ENCODE data around the gene PSME2.

The PSME2 gene

DNA sequence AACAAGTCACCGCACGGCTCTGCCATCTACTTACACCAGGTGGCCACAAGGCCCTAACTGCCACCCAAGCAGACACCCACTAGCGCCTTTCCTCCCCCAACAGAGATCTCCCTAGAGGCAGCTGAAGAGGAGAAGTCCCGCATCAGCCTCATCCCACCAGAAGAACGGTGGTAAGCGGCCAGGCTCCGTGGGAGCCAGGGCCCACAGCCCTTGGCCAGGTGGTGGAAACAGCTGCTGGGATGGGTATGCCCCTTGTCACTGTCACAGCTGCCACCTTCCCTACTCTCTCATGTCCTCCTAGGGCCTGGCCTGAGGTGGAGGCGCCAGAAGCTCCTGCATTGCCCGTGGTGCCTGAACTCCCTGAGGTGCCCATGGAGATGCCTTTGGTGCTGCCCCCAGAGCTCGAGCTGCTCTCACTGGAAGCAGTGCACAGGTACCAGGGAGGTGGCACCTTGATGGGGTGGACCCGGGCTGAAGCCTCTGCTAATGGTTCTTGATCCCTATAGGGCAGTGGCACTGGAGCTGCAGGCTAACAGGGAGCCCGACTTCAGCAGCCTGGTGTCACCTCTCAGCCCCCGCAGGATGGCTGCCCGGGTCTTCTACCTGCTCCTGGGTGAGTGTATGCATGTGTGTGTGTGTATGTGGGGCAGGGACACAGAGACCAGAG lies 33.0 kb upstream of the PSME2 start:
- no peak for DNase-seq

GRCh38 chr14:24178399-24179178 lies 32.2 kb upstream of the PSME2 start:
- DNase-seq = no peak

GRCh38 chr14:24177891-24178290 lies 31.5 kb upstream of the PSME2 start:
- no peak for DNase-seq

DNA sequence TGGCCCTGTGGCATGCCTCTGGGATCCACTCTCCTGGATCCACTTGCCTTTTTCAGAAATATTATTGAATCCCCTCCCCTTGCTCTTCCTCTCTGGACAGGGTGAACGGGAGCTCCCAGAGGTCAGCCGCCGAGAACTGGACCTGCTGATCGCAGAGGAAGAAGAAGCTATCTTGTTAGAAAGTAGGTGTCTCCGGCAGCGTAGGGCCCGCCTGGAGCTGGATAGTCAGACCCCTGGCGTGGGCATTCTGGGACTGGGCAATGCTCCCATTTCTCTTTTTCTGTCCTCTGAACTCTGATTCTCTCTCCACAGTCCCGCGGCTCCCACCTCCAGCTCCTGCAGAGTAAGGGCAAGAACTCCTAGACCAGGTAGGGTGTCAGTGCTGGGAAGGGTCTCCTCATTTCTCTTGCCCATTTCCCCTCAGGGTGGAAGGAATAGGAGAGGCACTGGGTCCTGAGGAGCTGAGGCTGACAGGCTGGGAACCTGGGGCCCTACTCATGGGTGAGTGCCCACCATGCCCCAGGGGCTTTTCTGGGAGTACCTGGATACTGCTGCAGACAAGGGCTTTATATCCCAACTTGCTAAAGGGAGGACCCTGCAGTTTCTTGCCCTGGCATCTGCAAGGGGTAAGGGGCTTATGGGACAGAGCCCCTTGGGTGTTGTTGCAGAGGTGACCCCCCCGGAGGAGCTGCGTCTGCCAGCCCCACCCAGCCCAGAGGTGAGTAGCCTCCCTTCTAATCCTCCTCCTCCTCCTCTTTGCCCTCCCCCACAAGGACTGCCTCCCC lies 30.8 kb upstream of the PSME2 start:
- DNase-seq = no peak

DNA sequence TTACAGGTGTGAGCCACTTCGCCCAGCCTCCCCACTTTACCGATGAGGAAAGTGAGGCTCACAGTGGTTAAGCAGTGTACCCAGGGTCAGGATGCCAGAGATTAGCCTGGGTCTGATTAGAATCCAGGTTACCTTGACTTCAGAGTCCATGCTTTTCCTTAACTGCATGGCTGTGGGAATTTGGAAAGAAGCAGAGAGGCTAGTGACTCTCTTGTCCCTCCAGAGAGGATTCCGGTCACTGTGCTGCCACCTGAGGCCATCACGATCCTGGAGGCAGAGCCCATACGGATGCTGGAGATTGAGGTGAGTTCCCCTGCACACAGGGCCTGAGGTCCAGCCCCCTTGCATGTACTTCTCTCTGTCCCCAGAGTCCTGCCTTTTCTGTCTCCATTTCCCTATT lies 30.2 kb upstream of the PSME2 start:
- no peak for DNase-seq

- DNase-seq = no peak
Observed at GRCh38 chr14:24172871-24173281, 26.5 kb upstream of the PSME2 start.

DNA sequence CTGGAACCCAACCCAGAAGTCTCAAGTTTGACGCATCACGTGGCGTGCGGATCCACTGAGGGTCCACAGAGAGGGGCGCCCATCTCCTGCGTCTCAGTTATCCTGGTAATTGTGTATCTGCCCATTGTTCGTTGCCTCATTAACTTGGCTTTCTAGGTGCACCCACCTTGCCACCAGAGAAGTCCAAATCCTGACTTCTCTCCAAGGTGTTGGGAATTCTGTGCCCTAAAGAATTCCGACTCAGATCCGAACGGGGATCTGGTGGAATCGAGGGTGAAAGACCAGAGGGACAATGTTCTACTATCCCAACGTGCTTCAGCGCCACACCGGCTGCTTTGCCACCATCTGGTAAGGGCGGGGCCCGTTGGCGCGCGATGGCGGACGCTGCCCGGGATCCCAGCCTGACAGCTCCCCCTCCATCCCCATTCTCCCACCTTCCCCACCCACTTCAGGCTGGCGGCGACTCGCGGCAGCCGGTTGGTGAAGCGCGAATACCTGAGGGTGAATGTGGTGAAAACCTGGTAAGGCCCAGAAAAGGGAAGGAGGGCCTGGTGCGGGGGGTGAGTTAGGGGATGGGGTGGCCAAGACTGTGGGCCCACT lies 26.0 kb upstream of the PSME2 start:
- no peak for DNase-seq

DNA sequence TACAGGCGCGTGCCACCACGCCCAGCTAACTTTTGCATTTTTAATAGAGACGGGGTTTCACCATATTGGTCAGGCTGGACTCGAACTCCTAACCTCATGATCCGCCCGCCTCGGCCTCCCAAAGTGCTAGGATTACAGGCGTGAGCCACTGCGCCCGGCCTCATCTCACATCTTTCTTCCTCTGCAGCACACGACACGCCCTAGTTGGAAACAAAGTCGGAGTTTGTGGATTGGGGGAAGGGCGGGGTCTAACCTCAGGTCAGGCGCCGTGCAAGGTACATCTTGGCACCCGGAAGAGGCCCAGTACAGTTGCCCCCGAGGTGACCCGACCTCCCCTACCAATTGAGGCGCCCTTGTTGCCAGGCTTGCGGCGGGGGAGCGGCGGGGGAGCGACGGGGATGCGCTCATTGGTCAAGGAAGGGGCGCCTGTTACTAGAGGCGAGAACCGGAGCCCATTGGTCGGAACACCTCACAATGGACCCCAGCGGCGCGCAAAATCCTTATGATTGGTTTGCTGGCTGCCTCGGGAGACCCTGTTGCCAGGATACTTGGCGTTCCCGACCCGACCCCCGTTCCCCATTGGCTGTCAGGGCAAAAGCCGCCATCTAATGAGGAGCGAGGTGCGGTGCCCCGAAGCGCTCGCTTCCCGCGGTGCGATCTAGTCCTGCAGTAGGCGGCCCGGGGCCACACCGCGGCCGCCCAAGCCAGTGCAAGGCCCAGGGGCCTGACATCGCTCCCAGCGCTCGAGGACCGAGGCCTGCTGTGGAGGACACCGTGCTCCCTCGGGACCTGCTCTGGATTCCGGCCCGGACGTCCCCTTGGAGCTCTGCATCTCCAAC lies 25.2 kb upstream of the PSME2 start, which contains the start of gene REC8:
Gene REC8, plus strand, starts transcription at position 659 of the 839 bp plus-strand sequence. CDS start 473 bp downstream, outside the sequence.
- peak; percentile 71 for DNase-seq

DNA sequence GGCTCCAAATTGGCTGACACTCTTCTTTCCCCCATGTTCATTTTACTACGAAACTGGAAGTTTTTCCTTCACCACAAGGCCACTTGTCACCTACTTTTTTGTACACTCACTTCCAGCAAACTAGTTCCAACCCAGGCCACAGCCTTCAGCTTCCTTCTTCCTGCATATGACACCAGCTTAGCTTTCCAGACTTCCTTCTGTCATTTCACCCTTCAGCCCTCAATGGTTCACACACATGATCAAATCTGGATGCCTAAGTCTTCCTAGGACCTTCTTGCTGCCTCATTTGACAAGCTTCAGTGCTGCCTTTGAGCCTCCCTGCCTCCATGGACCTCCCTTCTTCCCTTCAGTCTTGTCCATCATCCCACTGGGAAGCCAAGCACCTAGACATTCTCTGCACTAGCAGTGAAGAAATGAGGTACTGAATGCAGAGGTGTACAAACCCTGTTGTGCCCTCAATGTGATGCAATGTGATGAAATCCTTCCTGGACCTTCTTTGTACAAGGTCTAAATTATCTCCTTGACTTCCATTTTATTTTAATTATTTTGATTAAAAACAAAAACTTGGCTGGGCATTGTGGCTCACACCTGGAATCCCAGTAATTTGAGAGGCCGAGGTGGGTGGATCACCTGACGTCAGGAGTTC lies 21.2 kb upstream of the PSME2 start:
- DNase-seq = no peak

GRCh38 chr14:24165785-24166184 lies 19.4 kb upstream of the PSME2 start:
- DNase-seq = no peak

- no peak for DNase-seq
Observed at GRCh38 chr14:24164518-24164991, 18.1 kb upstream of the PSME2 start.

GRCh38 chr14:24162093-24162492 lies 15.7 kb upstream of the PSME2 start:
- DNase-seq = no peak

GRCh38 chr14:24160850-24161804 lies 14.7 kb upstream of the PSME2 start, which contains the start of gene IRF9:
Gene IRF9 (plus strand): TSS chr14:24161265. CDS start chr14:24162145, 880 bp downstream.
- peak; percentile 96 for DNase-seq

DNA sequence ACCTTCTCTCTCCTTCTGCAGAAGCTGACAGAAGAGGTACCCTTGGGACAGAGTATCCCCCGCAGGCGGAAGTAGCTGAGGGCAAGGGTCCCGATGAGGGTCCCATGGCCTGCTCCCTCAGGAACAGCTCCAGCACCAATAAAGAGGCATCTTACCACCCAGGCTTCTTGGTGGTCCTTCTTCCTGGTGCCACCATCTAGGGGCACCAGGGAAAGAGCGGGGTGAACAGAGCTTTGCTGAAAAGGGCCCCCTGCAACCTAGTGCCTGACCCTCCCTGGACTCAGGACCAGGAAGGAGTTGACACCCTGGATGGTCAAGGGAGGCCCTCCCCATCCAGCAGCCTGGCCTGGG lies 14.1 kb upstream of the PSME2 start:
- DNase-seq = no peak

DNA sequence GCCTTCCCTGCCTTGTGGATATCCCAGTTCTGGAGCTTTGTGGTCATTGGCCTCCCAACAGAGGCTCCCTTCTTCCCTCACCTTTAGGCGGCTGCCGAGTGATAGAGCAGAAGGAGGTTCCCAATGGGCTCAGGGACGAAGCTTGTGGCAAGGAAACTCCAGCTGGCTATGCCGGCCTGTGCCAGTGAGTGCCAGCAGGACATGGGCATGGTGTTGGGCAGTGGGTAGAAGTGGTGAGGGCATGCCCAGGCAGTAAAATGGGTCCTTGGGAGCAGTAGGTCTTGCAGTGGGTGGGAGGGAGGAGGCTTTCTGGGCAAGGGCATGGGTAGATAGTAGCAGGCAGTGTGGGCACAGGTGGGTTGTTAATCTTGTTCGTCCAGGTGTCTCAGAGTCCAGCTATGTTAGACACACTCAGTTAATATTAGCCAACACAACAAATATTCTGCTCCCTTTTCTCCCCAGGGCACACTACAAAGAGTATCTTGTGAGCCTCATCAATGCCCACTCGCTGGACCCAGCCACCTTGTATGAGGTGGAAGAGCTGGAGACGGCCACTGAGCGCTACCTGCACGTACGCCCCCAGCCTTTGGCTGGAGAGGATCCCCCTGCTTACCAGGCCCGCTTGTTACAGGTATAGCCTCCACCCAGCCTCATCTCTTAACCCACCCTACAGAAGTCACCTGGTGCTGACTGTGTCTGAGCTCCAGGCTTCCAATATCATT lies 13.5 kb upstream of the PSME2 start:
- DNase-seq = no peak

DNA sequence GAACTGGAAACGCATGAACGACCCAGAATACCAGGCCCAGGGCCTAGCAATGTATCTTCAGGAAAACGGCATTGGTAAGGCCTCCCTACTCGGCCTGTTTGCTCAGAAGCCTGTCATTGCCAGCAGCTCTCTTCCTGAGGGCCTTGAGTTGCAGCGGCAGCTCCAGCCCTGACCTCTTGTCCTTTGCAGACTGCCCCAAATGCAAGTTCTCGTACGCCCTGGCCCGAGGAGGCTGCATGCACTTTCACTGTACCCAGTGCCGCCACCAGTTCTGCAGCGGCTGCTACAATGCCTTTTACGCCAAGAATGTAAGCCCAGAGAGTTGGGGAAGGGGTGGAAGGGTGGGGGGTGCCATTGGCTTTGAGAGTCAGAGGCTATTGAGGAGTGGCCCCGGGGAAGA lies 10.9 kb upstream of the PSME2 start:
- no peak for DNase-seq

GRCh38 chr14:24156840-24157239 lies 10.4 kb upstream of the PSME2 start:
- no peak for DNase-seq

- DNase-seq = no peak
Observed at GRCh38 chr14:24155100-24155499, 8.7 kb upstream of the PSME2 start.

DNA sequence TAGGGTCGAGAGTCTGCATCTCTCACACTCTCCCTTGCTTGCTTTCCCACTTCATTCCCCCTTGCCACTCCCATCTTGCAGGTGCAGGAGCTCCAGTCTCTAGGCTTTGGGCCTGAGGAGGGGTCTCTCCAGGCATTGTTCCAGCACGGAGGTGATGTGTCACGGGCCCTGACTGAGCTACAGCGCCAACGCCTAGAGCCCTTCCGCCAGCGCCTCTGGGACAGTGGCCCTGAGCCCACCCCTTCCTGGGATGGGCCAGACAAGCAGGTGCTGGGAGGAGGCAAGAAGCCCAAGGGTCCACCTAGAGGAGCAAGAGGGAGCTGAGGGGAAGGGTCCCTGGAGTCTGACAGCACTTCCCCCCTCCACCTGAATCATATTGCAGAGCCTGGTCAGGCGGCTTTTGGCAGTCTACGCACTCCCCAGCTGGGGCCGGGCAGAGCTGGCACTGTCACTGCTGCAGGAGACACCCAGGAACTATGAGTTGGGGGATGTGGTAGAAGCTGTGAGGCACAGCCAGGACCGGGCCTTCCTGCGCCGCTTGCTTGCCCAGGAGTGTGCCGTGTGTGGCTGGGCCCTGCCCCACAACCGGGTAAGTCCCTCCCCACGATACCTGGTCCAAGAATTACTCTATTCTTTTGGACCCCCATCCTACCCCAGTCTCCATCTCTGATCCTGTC lies 5.1 kb upstream of the PSME2 start:
- DNase-seq = no peak
